ENCODE measurements around the gene IVD. TPM values are rescaled to one million over a fixed set of nuclear protein-coding genes. Genes with fewer than 3 reads are reported as not detected.

The IVD gene
- polyA plus RNA-seq, 1 donor from 2014 or later, result 28.6 TPM

- H3K9me2 ChIP-seq (ENCODE audit: insufficient read depth, low read length), result no peaks in the 10 kb centered on the region
- TF ChIP-seq EP300 (conservative IDR thresholded peaks at IDR 0.05; ENCODE audit: poor library complexity, severe bottlenecking) (no peak), CTCF (IDR thresholded peaks at IDR 0.05; ENCODE audit: poor library complexity, severe bottlenecking) (no peak), MXI1 (conservative IDR thresholded peaks at IDR 0.05; ENCODE audit: poor library complexity, severe bottlenecking) (no peak), RAD21 (conservative IDR thresholded peaks at IDR 0.05) (no peak), TAF1 (IDR thresholded peaks at IDR 0.05; ENCODE audit: low read depth) (no peak), SMC3 (conservative IDR thresholded peaks at IDR 0.05; ENCODE audit: poor library complexity) (no peak), REST (IDR thresholded peaks at IDR 0.05; ENCODE audit: borderline replicate concordance) (no peak), POLR2AphosphoS5 (IDR thresholded peaks at IDR 0.05) (no peak), EZH2 (IDR thresholded peaks at IDR 0.05; ENCODE audit: borderline replicate concordance, insufficient read depth, low read length, poor library complexity, severe bottlenecking) (no peak)
- no peak overlapping the region for H3K9ac ChIP-seq (ENCODE audit: low read length)
- no peak overlapping the region for H3K27ac ChIP-seq (ENCODE audit: low read length)
- H3K9me3 ChIP-seq (ENCODE audit: low read length), result no peaks in the 10 kb centered on the region
- H4K20me1 ChIP-seq (ENCODE audit: insufficient read depth), result peaks cover 14% of the 10 kb centered on the region
- no peak overlapping the region for H2AFZ ChIP-seq (ENCODE audit: low read depth, low read length)
- no peaks in the 10 kb centered on the region for H3F3A ChIP-seq (ENCODE audit: insufficient read depth, low read length, poor library complexity, severe bottlenecking)
- peak overlapping the region; percentile 92 for H3K4me3 ChIP-seq (ENCODE audit: low read length)
- peaks cover 16% of the 10 kb centered on the region for H3K27me3 ChIP-seq (ENCODE audit: insufficient read depth, low read depth, low read length)
- no peak overlapping the region for H3K4me2 ChIP-seq (ENCODE audit: low read length)
- peaks cover 54% of the 10 kb centered on the region for H3K79me2 ChIP-seq (replicated peaks; ENCODE audit: insufficient read depth, low read length)
- H3K36me3 ChIP-seq (ENCODE audit: insufficient read depth, low read length), result no peaks in the 10 kb centered on the region
These were observed 38.3 kb downstream of the IVD start for GRCh38 chr15:40443846-40444245.

GRCh38 chr15:40444736-40445135 lies 39.1 kb downstream of the IVD start:
- peak overlapping the region; percentile 92 for H3K4me3 ChIP-seq (ENCODE audit: low read length)
- H3F3A ChIP-seq (ENCODE audit: insufficient read depth, low read length, poor library complexity, severe bottlenecking), result no peaks in the 10 kb centered on the region
- peaks cover 61% of the 10 kb centered on the region for H3K79me2 ChIP-seq (replicated peaks; ENCODE audit: insufficient read depth, low read length)
- H3K36me3 ChIP-seq (ENCODE audit: insufficient read depth, low read length), result no peaks in the 10 kb centered on the region
- TF ChIP-seq RAD21 (conservative IDR thresholded peaks at IDR 0.05) (no peak), TAF1 (IDR thresholded peaks at IDR 0.05; ENCODE audit: low read depth) (no peak), SMC3 (conservative IDR thresholded peaks at IDR 0.05; ENCODE audit: poor library complexity) (no peak), CTCF (IDR thresholded peaks at IDR 0.05; ENCODE audit: poor library complexity, severe bottlenecking) (no peak), REST (IDR thresholded peaks at IDR 0.05; ENCODE audit: borderline replicate concordance) (no peak), EP300 (conservative IDR thresholded peaks at IDR 0.05; ENCODE audit: poor library complexity, severe bottlenecking) (no peak), MXI1 (conservative IDR thresholded peaks at IDR 0.05; ENCODE audit: poor library complexity, severe bottlenecking) (no peak), EZH2 (IDR thresholded peaks at IDR 0.05; ENCODE audit: borderline replicate concordance, insufficient read depth, low read length, poor library complexity, severe bottlenecking) (no peak), POLR2AphosphoS5 (IDR thresholded peaks at IDR 0.05) (no peak)
- peaks cover 7% of the 10 kb centered on the region for H3K27me3 ChIP-seq (ENCODE audit: insufficient read depth, low read depth, low read length)
- H3K4me2 ChIP-seq (ENCODE audit: low read length), result no peak overlapping the region
- H4K20me1 ChIP-seq (ENCODE audit: insufficient read depth), result peaks cover 14% of the 10 kb centered on the region
- H2AFZ ChIP-seq (ENCODE audit: low read depth, low read length), result no peak overlapping the region
- H3K9me3 ChIP-seq (ENCODE audit: low read length), result no peaks in the 10 kb centered on the region
- no peaks in the 10 kb centered on the region for H3K9me2 ChIP-seq (ENCODE audit: insufficient read depth, low read length)
- H3K27ac ChIP-seq (ENCODE audit: low read length), result no peak overlapping the region
- no peak overlapping the region for H3K9ac ChIP-seq (ENCODE audit: low read length)

All from neural cell (in vitro differentiated cells).